ENCODE measurements around the gene ZFAND3.

Gene ZFAND3

DNA sequence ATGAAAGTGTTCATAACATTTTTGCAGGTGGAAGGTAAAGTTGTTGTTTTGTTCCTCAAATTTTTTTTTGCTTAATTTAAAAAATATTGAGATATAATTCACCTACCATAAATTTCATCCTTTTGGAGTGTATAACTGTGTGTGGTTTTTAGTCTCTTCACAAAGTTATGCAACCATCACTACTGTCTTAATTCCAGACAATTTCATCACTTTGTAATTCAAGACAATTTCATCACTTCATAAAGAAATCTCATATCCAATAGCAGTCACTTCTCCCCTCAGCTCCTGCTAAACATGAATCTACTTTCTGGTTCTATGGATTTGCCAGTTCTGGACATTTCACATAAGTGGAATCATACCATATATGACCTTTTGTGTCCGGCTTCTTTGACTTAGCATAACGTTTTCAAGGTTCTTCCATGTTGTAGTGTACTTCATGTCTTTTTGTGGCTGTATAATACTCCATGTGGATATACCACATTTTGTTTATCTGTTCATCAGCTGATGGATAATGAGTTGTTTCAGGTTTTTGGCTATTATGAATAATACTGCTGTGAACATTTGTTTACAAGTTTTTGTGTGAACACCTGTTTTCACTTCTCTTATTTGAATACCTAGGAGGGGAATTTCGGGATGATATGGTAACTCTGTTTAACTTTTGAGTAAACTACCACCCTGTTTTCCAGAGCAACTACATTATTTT is 18.8 kb downstream of the ZFAND3 start:
- TF ChIP-seq, protein P1, sequence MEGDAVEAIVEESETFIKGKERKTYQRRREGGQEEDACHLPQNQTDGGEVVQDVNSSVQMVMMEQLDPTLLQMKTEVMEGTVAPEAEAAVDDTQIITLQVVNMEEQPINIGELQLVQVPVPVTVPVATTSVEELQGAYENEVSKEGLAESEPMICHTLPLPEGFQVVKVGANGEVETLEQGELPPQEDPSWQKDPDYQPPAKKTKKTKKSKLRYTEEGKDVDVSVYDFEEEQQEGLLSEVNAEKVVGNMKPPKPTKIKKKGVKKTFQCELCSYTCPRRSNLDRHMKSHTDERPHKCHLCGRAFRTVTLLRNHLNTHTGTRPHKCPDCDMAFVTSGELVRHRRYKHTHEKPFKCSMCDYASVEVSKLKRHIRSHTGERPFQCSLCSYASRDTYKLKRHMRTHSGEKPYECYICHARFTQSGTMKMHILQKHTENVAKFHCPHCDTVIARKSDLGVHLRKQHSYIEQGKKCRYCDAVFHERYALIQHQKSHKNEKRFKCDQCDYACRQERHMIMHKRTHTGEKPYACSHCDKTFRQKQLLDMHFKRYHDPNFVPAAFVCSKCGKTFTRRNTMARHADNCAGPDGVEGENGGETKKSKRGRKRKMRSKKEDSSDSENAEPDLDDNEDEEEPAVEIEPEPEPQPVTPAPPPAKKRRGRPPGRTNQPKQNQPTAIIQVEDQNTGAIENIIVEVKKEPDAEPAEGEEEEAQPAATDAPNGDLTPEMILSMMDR (IDR thresholded peaks at IDR 0.05; ENCODE audit: borderline replicate concordance, control extremely low read depth, extremely low read depth, insufficient read depth, missing control alignments), result no peak
- DNase-seq (ENCODE audit: low spot score), result no peak
- in situ Hi-C loops (cut with MboI; ENCODE audit: low sequenced_read_pairs, unreplicated experiment), result no loop called here

DNA sequence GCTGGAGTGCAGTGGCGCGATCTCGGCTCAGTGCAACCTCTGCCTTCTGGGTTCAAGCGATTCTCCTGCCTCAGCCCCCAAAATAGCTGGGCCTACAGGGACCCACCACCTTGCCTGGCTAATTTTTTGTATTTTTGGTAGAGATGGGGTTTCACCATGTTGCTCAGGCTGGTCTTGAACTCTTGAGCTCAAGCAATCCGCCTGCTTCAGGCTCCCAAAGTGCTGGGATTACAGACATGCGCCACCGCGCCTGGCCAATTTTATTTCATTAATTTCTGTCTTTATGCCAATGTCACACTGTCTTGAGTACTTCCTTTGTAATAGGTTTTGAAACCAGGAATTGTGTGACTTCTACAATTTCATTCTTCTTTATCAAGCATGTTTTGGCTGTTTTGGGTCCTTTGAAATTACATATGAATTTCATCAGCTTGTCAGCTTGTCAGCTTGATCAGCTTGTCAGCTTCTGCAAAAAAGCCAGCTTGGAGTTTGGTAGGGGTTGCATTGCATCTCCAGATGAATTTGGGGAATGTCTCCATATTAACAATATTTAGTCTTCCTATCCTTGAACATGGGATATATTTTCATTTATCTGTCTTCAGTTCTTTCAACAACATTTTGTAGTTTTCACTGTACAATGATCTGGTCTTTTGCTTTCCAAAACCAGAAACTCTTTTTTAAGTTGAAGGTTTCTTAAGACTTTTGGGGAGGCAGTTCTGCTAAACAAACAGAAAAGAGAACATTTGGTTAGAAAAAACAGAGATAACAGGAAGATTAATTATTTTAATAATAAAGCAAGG is 20.8 kb downstream of the ZFAND3 start:
- TF ChIP-seq, protein P1 (IDR thresholded peaks at IDR 0.05; ENCODE audit: borderline replicate concordance, control extremely low read depth, extremely low read depth, insufficient read depth, missing control alignments), result no peak
- in situ Hi-C loops (cut with MboI; ENCODE audit: low sequenced_read_pairs, unreplicated experiment), result no loop called here
- DNase-seq (ENCODE audit: low spot score), result no peak

DNA sequence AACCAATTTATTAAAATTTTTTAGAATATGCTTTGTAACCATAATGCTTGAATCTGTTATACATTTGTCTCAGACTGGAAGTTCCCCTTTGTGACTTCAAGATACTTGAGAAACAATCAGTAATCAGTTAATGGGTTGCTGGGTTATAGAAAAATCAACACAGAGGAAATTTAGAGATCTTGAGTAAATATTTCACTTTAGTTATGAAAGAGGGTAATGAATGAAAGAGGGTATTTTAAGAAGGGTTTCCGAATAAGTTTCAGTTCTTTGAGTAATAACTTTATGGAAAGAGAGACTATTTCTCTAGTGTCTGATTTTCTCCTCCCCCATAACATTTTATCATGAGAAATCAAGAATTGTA is 21.4 kb downstream of the ZFAND3 start:
- TF ChIP-seq, protein P1 (IDR thresholded peaks at IDR 0.05; ENCODE audit: borderline replicate concordance, control extremely low read depth, extremely low read depth, insufficient read depth, missing control alignments), result no peak
- peak; percentile 55 for DNase-seq (ENCODE audit: low spot score)
- in situ Hi-C loops (cut with MboI; ENCODE audit: low sequenced_read_pairs, unreplicated experiment), result no loop called here

DNA sequence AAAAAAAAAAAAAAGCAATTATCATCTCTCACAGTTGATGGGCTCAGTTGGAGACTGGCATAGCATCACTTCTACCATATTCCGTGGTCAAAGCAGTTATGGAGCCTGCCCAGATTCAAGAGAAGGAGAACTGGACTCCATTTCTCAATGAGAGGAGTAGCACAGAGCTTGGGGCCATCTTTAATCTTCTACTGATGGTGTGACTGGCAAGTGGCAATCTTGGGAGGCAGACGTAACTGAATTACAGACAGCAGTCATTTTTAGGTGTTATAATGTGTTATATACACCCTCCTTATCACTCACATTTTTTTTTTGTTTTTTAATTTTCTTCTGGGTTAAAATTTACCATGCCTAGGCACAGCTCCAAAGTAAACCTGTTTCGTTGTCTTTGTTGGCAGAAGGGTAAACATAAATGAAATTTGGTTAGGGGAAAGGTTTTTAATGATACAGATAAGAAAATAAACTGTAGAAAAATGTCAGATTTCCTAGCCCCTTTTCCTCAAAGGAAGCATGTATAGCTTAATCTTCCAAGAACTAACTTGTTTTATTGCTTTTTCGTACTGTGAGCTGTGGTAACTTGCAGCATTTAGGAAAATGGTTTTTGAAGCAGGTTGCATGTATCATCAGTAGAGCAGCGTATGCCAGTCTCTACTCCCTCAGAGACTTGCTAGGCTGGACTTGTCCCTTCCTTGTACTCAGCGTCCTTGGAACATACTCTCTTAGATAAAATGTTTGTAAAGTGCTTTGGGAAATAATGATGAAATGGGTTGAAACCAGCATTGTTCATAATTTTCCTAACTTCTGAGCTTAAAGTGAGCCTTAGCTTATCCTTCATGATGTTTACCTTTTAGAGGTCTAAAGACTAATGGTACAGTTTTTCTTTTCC is 25.7 kb downstream of the ZFAND3 start:
- TF ChIP-seq, protein P1 (IDR thresholded peaks at IDR 0.05; ENCODE audit: borderline replicate concordance, control extremely low read depth, extremely low read depth, insufficient read depth, missing control alignments), result no peak
- DNase-seq (ENCODE audit: low spot score), result no peak
- in situ Hi-C loops (cut with MboI; ENCODE audit: low sequenced_read_pairs, unreplicated experiment), result no loop called here

DNA sequence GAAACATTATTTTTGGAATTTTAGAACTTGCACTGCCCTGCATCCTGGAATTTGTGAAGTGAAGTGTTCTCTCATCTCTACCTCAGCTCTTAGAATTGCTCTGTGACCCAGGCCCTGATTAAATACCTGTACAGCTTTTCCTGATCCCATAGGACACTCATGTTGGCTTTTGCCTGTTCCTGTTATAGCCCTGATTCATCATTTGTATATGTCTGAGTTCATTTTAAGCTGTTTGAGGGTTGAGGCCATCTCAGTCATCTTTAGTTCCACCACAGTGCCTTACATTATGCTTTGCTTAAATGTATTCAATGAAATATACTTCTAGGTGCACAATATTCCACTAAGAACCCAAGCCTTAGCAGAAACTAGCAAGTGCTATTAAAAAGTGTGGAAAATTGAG is 26.4 kb downstream of the ZFAND3 start:
- in situ Hi-C loops (cut with MboI; ENCODE audit: low sequenced_read_pairs, unreplicated experiment), result no loop called here
- TF ChIP-seq, protein P1 (IDR thresholded peaks at IDR 0.05; ENCODE audit: borderline replicate concordance, control extremely low read depth, extremely low read depth, insufficient read depth, missing control alignments), result no peak
- no peak for DNase-seq (ENCODE audit: low spot score)

DNA sequence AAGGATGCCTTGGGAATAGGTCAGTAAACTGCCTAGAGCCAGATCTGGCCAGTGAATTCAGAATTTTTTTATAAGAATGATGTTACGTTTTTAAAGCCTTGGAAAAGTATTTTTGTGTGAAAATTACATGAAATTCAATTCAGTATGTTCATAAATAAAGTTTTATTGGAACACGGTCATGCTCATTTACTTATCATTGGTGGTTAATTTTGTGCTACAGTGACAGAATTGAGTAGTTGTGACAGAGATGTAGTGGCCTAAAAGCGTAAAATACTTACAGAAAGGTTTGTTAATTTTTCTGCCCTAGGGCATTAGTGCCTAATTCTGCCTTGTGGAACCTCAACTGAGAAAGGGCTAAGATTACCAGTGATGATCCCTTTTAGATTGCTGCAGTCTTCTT is 28.2 kb downstream of the ZFAND3 start:
- in situ Hi-C loops (cut with MboI; ENCODE audit: low sequenced_read_pairs, unreplicated experiment), result no loop called here
- TF ChIP-seq, protein P1 (IDR thresholded peaks at IDR 0.05; ENCODE audit: borderline replicate concordance, control extremely low read depth, extremely low read depth, insufficient read depth, missing control alignments), result no peak
- DNase-seq (ENCODE audit: low spot score), result no peak

Measured in GM13976 (cell line).